ENCODE data around the gene USP3. TPM values are rescaled to one million over a fixed set of nuclear protein-coding genes. Genes with fewer than 3 reads are reported as not detected.

The USP3 gene
- total and polyA plus RNA-seq, 10 of the 15 experiments (the other 5 are each of a cell fraction or from before 2014, with no cell fraction given) = 23.8 to 64.5 (median 50.3) TPM

- SMC1A ChIA-PET (ENCODE audit: uncharacterized antibody, unreplicated experiment) = no interaction called here
- Histone ChIP-seq H4K20me1 (ENCODE audit: control insufficient read depth, insufficient read depth) (no peaks in the 10 kb centered on the region), H2AFZ (ENCODE audit: control insufficient read depth, low read depth, low read length) (no peak overlapping the region), H3K36me3 (ENCODE audit: control insufficient read depth in 2 of 2, insufficient read depth in 2 of 2, low read length in 1 of 2) (no peaks in the 10 kb centered on the region), H3K4me3 (no peak overlapping the region), H3K27me3 (replicated peaks in 1 of 2; ENCODE audit: control insufficient read depth in 2 of 2, insufficient read depth in 2 of 2, low read length in 1 of 2) (no peaks in the 10 kb centered on the region), H3K9me3 (replicated peaks; ENCODE audit: control insufficient read depth, insufficient read depth, low read length) (no peaks in the 10 kb centered on the region; the same call in 2 of the 3 replicates), H3K79me2 (ENCODE audit: control insufficient read depth, insufficient read depth, low read length) (no peaks in the 10 kb centered on the region), H3K4me2 (ENCODE audit: control insufficient read depth, insufficient read depth) (no peak overlapping the region), H3K4me1 (ENCODE audit: control insufficient read depth, insufficient read depth, low read length) (no peaks in the 10 kb centered on the region), H3K9ac (ENCODE audit: control insufficient read depth, insufficient read depth, low read length) (no peak overlapping the region), H3K27ac (ENCODE audit: control insufficient read depth, insufficient read depth) (no peak overlapping the region)
- CTCF ChIA-PET = no interaction called here
- TF ChIP-seq BACH1 (IDR thresholded peaks at IDR 0.05; ENCODE audit: borderline replicate concordance) = no peak
- TF ChIP-seq, protein P1, sequence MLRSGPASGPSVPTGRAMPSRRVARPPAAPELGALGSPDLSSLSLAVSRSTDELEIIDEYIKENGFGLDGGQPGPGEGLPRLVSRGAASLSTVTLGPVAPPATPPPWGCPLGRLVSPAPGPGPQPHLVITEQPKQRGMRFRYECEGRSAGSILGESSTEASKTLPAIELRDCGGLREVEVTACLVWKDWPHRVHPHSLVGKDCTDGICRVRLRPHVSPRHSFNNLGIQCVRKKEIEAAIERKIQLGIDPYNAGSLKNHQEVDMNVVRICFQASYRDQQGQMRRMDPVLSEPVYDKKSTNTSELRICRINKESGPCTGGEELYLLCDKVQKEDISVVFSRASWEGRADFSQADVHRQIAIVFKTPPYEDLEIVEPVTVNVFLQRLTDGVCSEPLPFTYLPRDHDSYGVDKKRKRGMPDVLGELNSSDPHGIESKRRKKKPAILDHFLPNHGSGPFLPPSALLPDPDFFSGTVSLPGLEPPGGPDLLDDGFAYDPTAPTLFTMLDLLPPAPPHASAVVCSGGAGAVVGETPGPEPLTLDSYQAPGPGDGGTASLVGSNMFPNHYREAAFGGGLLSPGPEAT (IDR thresholded peaks at IDR 0.05; ENCODE audit: low read depth) = no peak
- no peak for TF ChIP-seq ZNF622 (IDR thresholded peaks at IDR 0.05)
- TF ChIP-seq BHLHE40 (IDR thresholded peaks at IDR 0.05; ENCODE audit: borderline replicate concordance in 1 of 2, low read depth in 2 of 2, low read length in 1 of 2) = no peak
- no peak for TF ChIP-seq KAT2A (conservative IDR thresholded peaks at IDR 0.05; ENCODE audit: control insufficient read depth, low read depth, low read length)
- TF ChIP-seq ZNF274 (IDR thresholded peaks at IDR 0.05; ENCODE audit: insufficient read depth, insufficient read length) = no peak
- TF ChIP-seq ETV6 (conservative IDR thresholded peaks at IDR 0.05 in 1 of 2, IDR thresholded peaks at IDR 0.05 in 1 of 2; ENCODE audit: borderline replicate concordance in 1 of 2, low read depth in 1 of 2) = no peak
- TF ChIP-seq STAT1 (conservative IDR thresholded peaks at IDR 0.05) = no peak
- no peak for TF ChIP-seq CHD2 (IDR thresholded peaks at IDR 0.05; ENCODE audit: borderline replicate concordance, low read depth, low read length)
- TF ChIP-seq ZNF592 (IDR thresholded peaks at IDR 0.05) = no peak
- no peak for TF ChIP-seq SUPT20H (IDR thresholded peaks at IDR 0.05; ENCODE audit: borderline replicate concordance, control insufficient read depth, low read depth, low read length)
- no peak for TF ChIP-seq SIX5 (IDR thresholded peaks at IDR 0.05; ENCODE audit: low read depth, low read length, severe bottlenecking)
- no peak for TF ChIP-seq ASH2L (IDR thresholded peaks at IDR 0.05; ENCODE audit: borderline replicate concordance, low read depth)
- no peak for TF ChIP-seq MEF2A (IDR thresholded peaks at IDR 0.05; ENCODE audit: insufficient read depth, low read depth, low read length)
- no peak for TF ChIP-seq MLLT1 (IDR thresholded peaks at IDR 0.05)
- TF ChIP-seq SREBF1 (IDR thresholded peaks at IDR 0.05; ENCODE audit: low read length) = no peak
- RAD21 ChIA-PET (ENCODE audit: unreplicated experiment) = no interaction called here
- in situ Hi-C loops (cut with MboI) = no loop called here
- ATAC-seq = no peak
- WGBS (ENCODE audit: insufficient coverage, insufficient replicate concordance, low lambda C conversion rate, missing lambda C conversion rate) = 35% methylated on average over 5 of the region's 5 CpGs
- no TSS peak for BruUV-seq (replicated peaks)
- intact Hi-C loops (cut with micrococcal nuclease; ENCODE audit: unreplicated experiment) = no loop called here
- DNase-seq (ENCODE audit: low read depth, low spot score) = no peak
- POLR2A ChIA-PET = no interaction called here
- no peak for FAIRE-seq
These were observed 46.4 kb upstream of the USP3 start for GRCh38 chr15:63458026-63458425.
